BJ (cell line): ENCODE results near the gene FRYL. TPM values are rescaled to one million over a fixed set of nuclear protein-coding genes. Genes with fewer than 3 reads are reported as not detected.

Experiments
- CTCF ChIA-PET: fragments of 350-600 bp; formaldehyde crosslinking; extraction: SDS; loops from one replicate; lab custom pipeline; 2021; ENCODE audit warnings: antibody characterized with exemption, inconsistent platforms; lab: Yijun Ruan, JAX
- POLR2A ChIA-PET: fragments of 300-600 bp; sonication (Branson Sonifier 250); formaldehyde crosslinking; extraction: SDS; loops from one replicate; lab custom pipeline; 2021; ENCODE audit warnings: antibody characterized with exemption; lab: Charles Lee
- DNase-seq: peaks from one replicate; pipeline ENCODE4 v3.0.0-alpha.2; 2011; ENCODE audit warnings: low read depth
- H3K27me3 ChIP-seq: 2 replicates; pipeline ENCODE4 v1.6.0; 2011; ENCODE audit warnings: low read length; ENCODE audit not compliant: control insufficient read depth, insufficient read depth
- H3K36me3 ChIP-seq: 2 replicates; pipeline ENCODE4 v1.5.1; 2011; ENCODE audit warnings: low read length; ENCODE audit not compliant: control insufficient read depth, insufficient read depth
- H3K4me3 ChIP-seq: 2 replicates; pipeline ENCODE4 v1.5.1; 2011; ENCODE audit warnings: low read depth, mild to moderate bottlenecking, control low read depth, low read length
- polyA plus RNA-seq: library from polyadenylated mRNA; depleted of rRNA; stranded (reverse); fragments of >200 nt; gene quantifications from 2 replicates; pipeline ENCODE4 v1.2.3, GENCODE V29; 2011
- TF ChIP-seq, protein P1 (sequence below): IDR thresholded peaks from 2 replicates; pipeline ENCODE4 v1.5.1; 2011; ENCODE audit warnings: low read depth, mild to moderate bottlenecking, control low read depth, inconsistent platforms, low read length, moderate library complexity; ENCODE audit not compliant: insufficient read depth

Gene FRYL
- polyA plus RNA-seq, 1 experiment, result 12.6 TPM

- DNase-seq, result no peak
- Histone ChIP-seq H3K27me3 (no peaks in the 10 kb centered on the region), H3K4me3 (no peak overlapping the region), H3K36me3 (no peaks in the 10 kb centered on the region; the same call in 1 of the 2 replicates)
- TF ChIP-seq, protein P1, sequence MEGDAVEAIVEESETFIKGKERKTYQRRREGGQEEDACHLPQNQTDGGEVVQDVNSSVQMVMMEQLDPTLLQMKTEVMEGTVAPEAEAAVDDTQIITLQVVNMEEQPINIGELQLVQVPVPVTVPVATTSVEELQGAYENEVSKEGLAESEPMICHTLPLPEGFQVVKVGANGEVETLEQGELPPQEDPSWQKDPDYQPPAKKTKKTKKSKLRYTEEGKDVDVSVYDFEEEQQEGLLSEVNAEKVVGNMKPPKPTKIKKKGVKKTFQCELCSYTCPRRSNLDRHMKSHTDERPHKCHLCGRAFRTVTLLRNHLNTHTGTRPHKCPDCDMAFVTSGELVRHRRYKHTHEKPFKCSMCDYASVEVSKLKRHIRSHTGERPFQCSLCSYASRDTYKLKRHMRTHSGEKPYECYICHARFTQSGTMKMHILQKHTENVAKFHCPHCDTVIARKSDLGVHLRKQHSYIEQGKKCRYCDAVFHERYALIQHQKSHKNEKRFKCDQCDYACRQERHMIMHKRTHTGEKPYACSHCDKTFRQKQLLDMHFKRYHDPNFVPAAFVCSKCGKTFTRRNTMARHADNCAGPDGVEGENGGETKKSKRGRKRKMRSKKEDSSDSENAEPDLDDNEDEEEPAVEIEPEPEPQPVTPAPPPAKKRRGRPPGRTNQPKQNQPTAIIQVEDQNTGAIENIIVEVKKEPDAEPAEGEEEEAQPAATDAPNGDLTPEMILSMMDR, result no peak
- ChIA-PET CTCF (no interaction called here), POLR2A (no interaction called here)
Measured at GRCh38 chr4:48539597-48539996, 240.5 kb downstream of the FRYL start.

- ChIA-PET CTCF (interaction anchor here (0.7 to 1.3 kb wide), 2 partner anchors 8 to 313 kb away, joined by 3 read pairs; no protein-coding TSS in a partner anchor), POLR2A (interaction anchor here (0.7 kb wide), 1 partner anchor 18 kb away, joined by 3 read pairs; no protein-coding TSS in a partner anchor)
- H3K4me3 ChIP-seq, result no peak overlapping the region
- TF ChIP-seq, protein P1, result no peak
- DNase-seq, result no peak
- no peaks in the 10 kb centered on the region; the same call in 1 of the 2 replicates for H3K36me3 ChIP-seq
- no peaks in the 10 kb centered on the region for H3K27me3 ChIP-seq
Measured at GRCh38 chr4:48538358-48538757, 241.7 kb downstream of the FRYL start.

- DNase-seq, result no peak
- TF ChIP-seq, protein P1, result no peak
- CTCF ChIA-PET, result interaction anchor here (0.7 to 2.1 kb wide), 3 partner anchors 10 to 20 kb away, joined by 3 to 15 read pairs (median 3); no protein-coding TSS in a partner anchor
- Histone ChIP-seq H3K4me3 (no peak overlapping the region), H3K27me3 (no peaks in the 10 kb centered on the region), H3K36me3 (peaks cover 15% of the 10 kb centered on the region)
- POLR2A ChIA-PET, result no interaction called here
Measured at GRCh38 chr4:48526406-48526805, 253.7 kb downstream of the FRYL start.

DNA sequence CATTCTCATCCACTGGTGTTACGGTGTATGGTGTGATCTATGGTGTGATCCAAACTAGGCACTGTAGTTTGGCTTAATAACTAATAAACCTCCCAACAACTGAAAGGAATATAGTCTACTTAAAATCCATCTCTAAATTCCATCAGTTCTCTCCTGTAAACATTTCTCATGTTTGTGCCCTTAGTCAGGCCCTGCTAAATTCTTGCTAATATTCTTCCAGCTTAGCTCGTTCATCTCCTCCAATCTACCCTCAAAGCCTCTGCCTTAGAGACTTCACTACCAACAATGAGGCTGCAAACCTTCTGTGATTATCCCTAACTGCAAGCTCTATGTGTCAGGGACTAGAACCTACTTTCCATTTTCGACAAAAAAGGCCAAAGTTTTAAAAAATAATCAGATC lies 261.9 kb downstream of the FRYL start:
- CTCF ChIA-PET, result interaction anchor here (1.0 to 2.0 kb wide), 2 partner anchors 15 to 28 kb away, joined by 3 to 4 read pairs; no protein-coding TSS in a partner anchor
- no peak for DNase-seq
- POLR2A ChIA-PET, result no interaction called here
- TF ChIP-seq, protein P1, result no peak
- Histone ChIP-seq H3K36me3 (peaks cover 12% of the 10 kb centered on the region), H3K4me3 (no peak overlapping the region), H3K27me3 (no peaks in the 10 kb centered on the region)

DNA sequence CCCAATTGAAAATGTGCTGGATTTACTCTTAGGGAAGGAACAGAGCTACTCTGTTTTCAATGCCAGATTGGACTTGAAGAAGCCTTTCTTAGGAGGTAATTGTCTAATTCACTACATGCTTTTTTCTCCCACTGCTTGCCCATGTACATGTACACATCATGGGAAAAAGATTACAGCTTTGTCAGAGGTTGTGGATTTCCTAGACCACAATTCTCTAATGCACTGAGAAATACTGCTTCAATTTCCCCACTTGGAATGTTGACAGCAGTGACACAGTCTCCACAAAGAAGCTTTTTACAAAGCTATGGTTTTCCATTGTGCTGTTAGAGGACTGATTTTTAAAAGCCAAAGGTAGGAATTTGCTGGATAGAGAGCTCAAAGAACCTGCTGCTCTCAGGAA lies 270.5 kb downstream of the FRYL start:
- peaks cover 8% of the 10 kb centered on the region for H3K36me3 ChIP-seq
- DNase-seq, result no peak

More for the DNA sequence above, 270.5 kb downstream of the FRYL start:
- Histone ChIP-seq H3K4me3 (no peak overlapping the region), H3K27me3 (no peaks in the 10 kb centered on the region)
- ChIA-PET POLR2A (no interaction called here), CTCF (interaction anchor here (1.5 kb wide), 1 partner anchor 16 kb away, joined by 3 read pairs; no protein-coding TSS in a partner anchor)
- TF ChIP-seq, protein P1, result no peak
